Embryonic facial prominence (tissue), 1 donor: ENCODE measurements around the gene GBA3.

Experiments
- DNase-seq: peaks from one replicate; pipeline ENCODE4 v3.0.0-alpha.2; 2016; ENCODE audit errors: extremely low spot score

Gene GBA3

DNA sequence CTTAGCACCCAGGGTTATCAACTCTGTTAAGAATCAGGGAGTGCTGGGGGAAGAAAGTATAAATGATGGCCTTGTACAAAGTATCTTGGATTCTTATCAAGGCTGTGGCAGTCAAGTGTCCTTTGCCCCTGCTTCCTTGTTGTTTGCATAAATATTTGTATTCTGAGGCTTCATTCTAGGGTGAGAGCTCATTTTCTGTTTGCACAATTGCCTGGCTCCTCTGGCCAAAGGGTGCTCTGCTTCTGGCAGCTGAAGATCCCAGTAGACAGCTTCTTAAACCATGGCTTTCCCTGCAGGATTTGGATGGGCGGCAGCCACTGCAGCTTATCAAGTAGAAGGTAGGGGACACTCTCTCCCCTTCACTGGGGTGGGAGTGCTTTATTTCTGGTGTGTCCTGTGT is at the start of gene GBA3:
Gene GBA3 (plus strand): TSS at position 202 of the 400 bp plus-strand sequence.
- no peak for DNase-seq

GRCh38 chr4:22643952-22644351 is 48.8 kb upstream of the GBA3 start:
- DNase-seq = no peak

- DNase-seq = no peak
Measured at GRCh38 chr4:22645481-22646182, 47.1 kb upstream of the GBA3 start.

DNA sequence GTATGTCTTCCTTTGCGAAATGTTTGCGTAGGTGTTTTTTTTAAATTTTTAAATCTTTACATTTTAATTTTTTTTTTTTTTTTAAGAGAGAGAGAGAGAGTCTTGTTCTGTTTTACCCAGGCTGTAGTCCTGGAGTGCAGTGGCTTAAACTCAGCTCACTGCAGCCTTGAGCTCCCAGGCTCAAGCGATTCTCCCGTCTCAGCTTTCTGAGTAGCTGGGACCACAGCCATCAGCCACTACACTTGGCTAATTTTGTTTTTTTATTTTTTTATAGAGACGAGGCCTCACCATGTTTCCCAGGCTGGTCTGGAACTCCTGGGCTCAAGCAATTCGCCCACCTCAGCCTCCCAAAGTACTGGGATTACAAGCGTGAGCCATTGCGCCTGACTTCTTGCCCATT is 43.7 kb upstream of the GBA3 start:
- no peak for DNase-seq

DNA sequence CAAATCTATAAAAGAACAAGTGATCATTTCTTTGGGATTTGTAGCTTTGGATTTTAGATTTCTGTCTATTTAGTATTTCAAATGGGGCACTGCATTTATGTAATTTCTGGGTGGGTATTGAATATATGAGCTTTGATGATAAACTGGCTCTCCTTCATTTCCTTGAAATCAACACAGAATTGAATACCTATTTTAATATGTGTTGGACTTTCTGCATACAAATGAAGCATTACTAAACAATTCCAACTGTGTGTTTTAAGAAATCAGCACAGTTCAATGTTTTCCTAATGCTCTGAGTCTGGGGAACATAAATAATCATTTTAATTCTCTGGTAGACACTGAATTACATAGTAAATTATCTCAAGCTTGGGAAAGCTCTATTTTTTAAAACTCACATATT is 42.0 kb upstream of the GBA3 start:
- DNase-seq = no peak

DNA sequence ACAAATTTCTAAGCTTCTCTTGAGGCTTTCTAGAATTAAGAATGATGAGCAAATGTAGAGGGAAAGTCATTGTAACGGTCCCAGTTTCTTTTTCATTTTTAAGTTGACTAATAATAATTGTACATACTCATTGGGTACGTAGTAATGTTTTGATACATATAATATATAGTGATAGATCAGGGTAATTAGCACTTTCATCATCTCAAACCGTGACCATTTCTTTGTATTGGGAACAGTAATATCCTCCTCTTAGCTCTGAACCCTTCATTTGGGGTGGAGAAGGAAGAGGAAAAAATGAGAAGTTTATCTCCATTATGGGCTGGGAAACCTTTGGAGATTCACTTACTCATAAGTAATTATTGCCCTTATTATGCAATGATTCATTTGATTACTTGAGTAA is 39.0 kb upstream of the GBA3 start:
- no peak for DNase-seq

DNA sequence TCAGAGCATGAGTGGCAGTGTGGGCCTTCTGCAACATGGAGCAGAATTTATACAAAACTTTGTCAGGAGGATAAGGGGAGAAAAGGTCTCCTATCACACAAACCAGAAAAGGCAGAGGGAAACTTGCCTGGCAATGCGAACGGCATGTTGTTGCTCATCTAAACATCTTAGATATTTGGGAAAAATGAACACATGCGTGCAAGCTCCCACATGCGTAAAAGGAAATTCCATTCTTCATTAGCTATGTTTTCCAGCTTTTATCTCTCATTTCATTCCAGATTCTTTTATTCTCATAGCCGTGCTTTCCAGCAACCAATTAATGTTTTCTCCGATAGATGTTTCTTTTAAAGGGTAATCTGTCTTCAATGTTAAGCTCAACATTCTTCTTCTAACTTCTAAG is 31.3 kb upstream of the GBA3 start:
- DNase-seq = no peak

DNA sequence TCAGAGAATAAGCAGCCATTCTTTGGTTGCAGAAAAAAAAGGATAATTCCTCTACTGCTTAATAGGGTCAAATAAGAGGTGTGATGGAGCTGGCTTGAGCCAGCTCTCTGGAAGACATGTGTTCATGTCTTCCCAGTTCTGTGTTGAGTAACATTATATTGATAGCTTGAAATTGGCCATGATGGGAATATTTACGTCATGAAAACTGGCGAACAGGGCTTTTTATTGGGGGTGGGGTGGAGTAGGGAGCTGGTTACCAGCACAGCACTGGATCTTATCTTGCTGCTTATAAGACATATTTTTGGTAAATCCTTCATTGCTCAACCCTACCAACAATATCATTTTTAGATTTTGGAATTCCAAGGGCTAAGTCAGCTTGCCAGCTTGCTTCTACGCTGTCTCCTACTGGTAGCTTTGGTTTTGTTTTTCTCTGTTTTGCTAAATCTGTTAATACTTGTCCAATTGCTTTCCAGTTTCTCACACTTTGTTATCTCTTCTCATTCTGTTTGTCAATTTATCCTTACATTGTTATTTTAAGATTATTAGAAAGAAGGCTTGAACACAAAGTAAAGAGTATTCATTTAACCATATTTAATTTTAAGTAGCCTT is 25.3 kb upstream of the GBA3 start:
- DNase-seq = no peak

GRCh38 chr4:22668301-22668700 is 24.4 kb upstream of the GBA3 start:
- DNase-seq = peak; percentile 38

DNA sequence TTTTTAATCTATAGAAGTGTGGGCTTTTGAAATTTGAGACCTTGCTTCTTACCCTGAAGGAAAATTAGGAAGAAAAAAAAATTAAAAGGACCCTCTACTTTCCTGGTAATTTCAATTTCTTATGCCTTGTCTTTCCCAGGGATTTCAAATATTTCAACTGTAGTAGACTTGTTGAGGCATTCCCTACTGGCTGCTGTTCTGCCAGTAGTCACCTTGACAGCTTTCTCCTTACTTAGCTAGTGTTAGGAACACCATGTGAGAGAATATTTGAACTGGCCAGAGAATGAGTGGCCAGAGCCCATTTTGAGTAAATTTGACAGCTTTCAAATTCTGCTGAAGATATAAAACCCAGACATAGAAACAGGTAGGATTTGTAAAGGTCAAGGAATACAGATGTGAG is 24.0 kb upstream of the GBA3 start:
- no peak for DNase-seq

- DNase-seq = no peak
Measured at GRCh38 chr4:22670956-22671355, 21.8 kb upstream of the GBA3 start.

DNA sequence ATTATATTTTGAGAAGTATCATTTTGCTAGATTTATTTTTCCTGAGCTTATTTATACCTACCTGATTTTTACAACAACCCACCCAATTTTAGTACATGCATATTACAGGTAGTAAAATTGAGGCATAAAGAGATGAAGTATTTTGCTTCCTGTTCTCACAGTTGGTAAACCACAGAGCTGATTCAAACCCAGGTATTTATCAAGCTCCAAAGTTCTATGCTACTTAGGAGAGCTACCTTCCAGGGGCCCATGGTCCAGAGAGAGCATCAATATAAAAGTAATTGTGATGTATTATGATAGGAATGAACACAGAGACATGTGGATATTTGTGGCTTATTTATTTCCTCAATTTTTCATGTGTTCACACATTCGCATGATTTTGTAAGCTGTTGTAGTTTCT is 20.2 kb upstream of the GBA3 start:
- no peak for DNase-seq

- DNase-seq = no peak
Measured at GRCh38 chr4:22672944-22673343, 19.8 kb upstream of the GBA3 start.

DNA sequence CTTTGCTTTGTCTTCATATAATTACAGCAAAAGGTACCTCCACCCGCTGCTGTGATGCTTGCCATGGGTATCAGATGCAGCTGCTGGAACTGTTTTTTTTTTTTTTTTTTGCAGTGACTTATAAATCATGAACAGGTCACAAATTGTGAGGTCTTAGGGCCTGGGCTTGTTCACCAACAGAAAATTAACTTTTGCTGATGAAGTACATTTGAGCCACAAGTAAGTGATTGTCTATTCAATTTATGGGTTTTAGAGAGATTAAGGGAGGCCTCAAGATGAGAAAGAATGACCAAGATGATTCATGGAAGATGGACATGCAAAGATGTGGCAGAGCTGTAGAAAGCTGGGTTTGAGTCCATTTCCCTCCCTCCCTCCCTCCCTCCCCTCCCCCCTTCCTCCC is 18.0 kb upstream of the GBA3 start:
- DNase-seq = no peak

DNA sequence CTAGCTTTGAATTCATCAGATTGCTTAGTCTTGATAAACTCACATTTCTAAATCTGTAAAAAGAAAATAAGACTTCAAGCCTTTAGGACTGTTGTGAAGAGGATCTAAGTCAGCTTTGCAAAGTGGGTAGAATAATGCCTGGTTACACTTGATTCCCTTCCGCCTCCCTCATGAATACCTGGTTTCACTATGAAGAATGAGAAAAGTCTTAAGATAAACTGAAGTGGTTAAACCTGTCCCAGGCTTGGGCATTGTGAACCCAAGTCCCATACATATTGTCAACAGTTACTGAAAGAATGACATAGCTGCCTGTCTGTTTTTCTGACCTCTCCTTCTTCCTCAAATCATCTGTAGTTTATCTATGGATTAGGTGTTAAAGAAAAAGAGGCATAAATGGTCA is 16.7 kb upstream of the GBA3 start:
- no peak for DNase-seq

DNA sequence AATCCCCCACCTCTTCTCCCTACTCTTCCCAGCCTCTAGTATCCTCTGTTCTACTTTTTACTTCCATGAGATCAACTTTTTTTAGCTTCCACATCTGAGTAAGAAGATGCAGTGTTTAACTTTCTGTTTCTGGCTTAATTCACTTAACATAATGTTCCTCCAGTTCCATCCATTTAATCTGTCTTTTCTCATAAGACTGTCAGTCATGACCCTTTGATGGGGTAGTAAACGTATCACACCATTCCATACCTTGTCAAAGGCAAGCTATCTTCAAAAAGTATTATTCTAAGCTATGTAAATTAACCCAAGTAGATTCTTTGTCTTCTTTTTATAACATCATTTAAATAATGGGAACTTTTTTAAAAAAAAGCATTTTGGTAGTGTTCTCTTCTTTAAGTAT is 15.0 kb upstream of the GBA3 start:
- DNase-seq = no peak

GRCh38 chr4:22678940-22679854 is 13.5 kb upstream of the GBA3 start:
- DNase-seq = no peak

DNA sequence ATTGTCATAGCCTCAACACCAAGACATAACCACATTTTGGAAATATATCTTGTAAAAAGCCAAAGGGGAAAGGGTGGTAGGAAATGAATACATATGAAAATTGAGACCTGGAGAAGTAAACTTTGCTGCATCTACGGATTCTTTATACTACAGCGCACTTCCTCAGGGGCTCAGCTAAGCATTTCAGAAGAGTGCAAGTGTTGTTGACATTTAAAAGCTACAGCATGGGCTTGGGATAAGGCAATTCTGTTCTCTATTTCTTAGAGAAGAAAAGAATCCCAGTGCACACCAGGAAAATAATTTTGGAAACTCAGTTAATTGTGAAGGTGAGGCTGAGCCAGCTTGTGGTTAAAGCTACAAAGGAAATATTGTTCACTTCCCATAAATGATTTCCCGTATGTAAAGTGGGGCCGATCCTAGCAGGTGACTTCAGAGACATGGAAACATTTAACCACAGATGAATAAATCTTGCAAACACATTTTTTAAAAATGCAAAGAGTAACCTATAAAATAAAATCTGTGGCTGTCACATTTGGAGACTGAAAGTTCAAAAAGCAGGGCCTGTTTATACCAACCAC is 12.6 kb upstream of the GBA3 start:
- no peak for DNase-seq

DNA sequence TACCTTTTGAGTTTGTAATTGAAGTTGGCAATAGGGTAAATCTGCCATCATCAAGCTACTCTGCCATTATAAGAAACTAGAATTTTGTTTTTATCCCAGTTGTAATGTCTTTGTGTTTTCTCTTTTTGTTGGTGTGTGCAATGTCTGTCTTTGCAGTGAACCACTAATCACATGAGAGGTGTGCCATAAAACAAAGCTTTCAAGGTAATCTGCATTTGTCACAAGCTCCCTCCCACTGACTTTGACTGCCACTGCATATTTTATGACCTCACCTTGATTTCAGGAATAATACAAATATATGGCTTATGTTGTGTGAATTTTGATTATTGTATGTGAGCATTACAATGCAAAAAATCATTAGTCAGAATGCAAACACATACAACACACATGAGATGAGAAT is 9.0 kb upstream of the GBA3 start:
- DNase-seq = no peak

DNA sequence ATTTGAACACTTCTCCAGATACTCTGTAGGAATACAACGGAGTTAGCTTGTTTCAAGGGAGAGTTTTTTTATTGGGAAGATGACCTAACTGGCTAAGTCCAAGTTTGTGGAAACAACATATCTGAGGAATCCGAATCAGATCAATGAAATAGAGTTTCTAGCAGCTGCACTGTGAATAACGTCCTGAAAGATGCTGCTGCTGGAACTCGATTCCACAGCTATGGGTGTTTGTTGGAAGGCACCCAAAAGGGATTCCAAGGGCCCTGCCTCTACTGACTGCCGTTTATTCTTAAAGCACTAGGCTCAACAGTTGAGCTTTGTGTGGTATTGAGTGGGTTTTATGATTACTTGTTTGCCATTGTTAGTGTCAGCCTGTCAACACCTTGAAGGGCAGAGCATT is 6.6 kb upstream of the GBA3 start:
- no peak for DNase-seq

- no peak for DNase-seq
Measured at GRCh38 chr4:22688236-22688635, 4.5 kb upstream of the GBA3 start.

- no peak for DNase-seq
Measured at GRCh38 chr4:22689428-22689827, 3.3 kb upstream of the GBA3 start.

DNA sequence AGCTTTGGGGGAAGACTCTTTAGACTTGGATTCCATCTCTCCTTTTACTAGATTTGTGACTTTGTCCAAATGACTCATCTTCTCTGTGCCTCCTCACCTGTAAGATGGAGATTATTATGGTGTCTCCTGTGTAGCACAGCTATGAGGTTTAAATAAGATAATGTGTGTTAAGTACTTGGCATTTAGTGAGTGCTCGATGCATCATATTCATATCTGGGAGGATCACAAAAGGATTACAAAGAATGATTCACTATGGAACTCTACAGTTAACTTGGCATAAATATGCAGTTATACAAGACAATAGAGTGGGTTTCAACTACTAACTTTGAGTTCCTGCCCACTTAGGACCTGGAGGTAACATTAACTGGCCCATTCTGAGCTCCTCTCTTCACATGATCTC is 2.3 kb downstream of the GBA3 start:
- no peak for DNase-seq
